NCI-H128 (cell line): ENCODE measurements around the gene SLC25A19.

Source experiments
- DNase-seq: peaks from one replicate; lab custom pipeline; 2025; ENCODE audit not compliant: unreplicated experiment; lab: John Stamatoyannopoulos, UW

The SLC25A19 gene

GRCh38 chr17:75241996-75242460 is 47.2 kb downstream of the SLC25A19 start:
- DNase-seq = no peak

GRCh38 chr17:75241502-75241901 is 47.7 kb downstream of the SLC25A19 start:
- DNase-seq = no peak

- DNase-seq = no peak
These were observed 48.1 kb downstream of the SLC25A19 start for GRCh38 chr17:75241143-75241430.

- no peak for DNase-seq
These were observed 48.7 kb downstream of the SLC25A19 start for GRCh38 chr17:75240394-75241142.

- DNase-seq = no peak
These were observed 49.3 kb downstream of the SLC25A19 start for GRCh38 chr17:75239778-75240393.

GRCh38 chr17:75239214-75239613 is 50.0 kb downstream of the SLC25A19 start:
- DNase-seq = no peak

GRCh38 chr17:75238684-75239191 is 50.5 kb downstream of the SLC25A19 start:
- no peak for DNase-seq

- DNase-seq = no peak
These were observed 51.1 kb downstream of the SLC25A19 start for GRCh38 chr17:75238020-75238580.

- no peak for DNase-seq
These were observed 51.9 kb downstream of the SLC25A19 start for GRCh38 chr17:75237100-75238014.

GRCh38 chr17:75232786-75233185 is 56.4 kb downstream of the SLC25A19 start:
- no peak for DNase-seq

- no peak for DNase-seq
These were observed 57.3 kb downstream of the SLC25A19 start for GRCh38 chr17:75231741-75232464.

- no peak for DNase-seq
These were observed 58.2 kb downstream of the SLC25A19 start for GRCh38 chr17:75231071-75231470.

- no peak for DNase-seq
These were observed 60.4 kb downstream of the SLC25A19 start for GRCh38 chr17:75228847-75229246.

GRCh38 chr17:75228305-75228704 is 60.9 kb downstream of the SLC25A19 start:
- DNase-seq = no peak

- DNase-seq = no peak
These were observed 61.5 kb downstream of the SLC25A19 start for GRCh38 chr17:75227729-75228128.

- no peak for DNase-seq
These were observed 64.2 kb downstream of the SLC25A19 start for GRCh38 chr17:75225016-75225415.
